ENCODE results near the gene IL11RA.
A peak's percentile ranks its signal among the peaks of the same experiment; 100 is the strongest.
"Not testable (repeated sequence)": the region's sequence is repeated elsewhere in the genome, so short reads cannot be mapped to it uniquely, and the experiment has no call there.

IL11RA gene

DNA sequence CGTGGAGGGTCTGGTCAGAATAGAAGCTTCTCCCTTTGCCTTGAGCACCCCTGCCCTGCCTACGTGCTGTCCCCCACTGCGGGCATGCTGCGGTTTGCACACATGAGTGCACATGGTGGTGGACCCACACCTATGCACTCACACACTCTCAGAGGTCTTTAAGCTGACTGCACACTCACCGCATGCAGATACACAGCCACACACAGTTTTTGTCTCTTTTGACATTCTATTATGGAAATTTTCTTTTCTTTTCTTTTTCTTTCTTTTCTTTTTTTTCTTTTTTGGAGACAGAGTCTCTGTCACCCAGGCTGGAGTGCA lies 22.5 kb upstream of the IL11RA start:
- DNase-seq (ENCODE audit: low read depth), result no peak

DNA sequence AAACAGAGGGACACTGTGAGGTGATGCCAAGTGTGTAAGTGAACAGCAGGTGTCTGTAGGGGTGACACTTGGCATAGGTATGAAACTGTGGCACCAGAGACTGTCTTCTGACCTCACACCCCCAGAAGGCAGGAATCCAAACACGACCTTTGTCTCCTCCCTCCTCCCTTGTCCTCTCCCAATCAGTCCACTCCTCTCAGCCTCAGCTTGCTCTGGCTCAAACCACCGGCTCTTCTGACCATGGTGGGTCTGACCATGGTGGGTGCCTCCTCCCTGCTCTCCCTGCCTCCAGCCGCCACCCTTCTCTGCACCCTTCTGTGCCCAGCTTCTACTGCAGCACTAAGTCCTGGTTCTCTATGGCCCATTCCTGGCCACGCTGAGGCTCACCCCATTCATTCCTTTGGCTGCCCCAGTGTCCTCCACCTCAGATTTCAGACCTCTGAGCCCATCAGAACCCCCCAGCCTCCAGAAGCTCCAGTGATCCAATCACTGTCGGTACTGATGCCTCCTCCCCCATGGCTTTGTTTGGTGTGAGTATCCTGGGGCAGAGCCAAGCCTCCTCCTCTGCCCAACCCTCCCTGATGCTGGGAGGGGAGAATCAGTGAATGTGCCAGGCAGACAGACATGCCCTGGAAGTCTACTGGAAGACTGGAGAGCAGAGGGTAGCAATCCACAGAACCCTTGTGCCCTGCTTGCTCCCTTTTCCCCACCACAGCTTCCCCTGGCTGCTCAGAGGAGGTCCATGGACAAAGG lies 21.4 kb upstream of the IL11RA start:
- DNase-seq (ENCODE audit: low read depth), result no peak

DNA sequence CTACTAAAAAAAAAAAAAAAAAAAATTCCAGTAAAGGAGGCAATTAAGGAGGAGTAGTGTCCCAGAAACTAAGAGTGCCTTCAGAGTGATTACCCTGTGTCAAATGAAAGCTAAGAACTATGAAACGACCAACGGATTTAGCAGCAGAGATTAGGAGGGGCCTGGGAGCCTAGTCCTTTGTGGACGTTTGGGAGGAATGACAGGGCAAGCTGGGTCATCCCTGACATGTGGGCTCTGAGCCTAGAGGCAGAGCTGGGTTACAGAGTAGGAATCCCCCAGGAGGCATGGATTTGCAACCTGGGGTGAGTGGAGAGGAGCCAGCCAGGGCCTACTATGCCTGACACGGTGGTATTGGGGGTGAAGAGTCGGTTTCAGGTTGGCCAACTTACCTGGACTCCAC lies 18.8 kb upstream of the IL11RA start:
- DNase-seq (ENCODE audit: low read depth), result no peak

DNA sequence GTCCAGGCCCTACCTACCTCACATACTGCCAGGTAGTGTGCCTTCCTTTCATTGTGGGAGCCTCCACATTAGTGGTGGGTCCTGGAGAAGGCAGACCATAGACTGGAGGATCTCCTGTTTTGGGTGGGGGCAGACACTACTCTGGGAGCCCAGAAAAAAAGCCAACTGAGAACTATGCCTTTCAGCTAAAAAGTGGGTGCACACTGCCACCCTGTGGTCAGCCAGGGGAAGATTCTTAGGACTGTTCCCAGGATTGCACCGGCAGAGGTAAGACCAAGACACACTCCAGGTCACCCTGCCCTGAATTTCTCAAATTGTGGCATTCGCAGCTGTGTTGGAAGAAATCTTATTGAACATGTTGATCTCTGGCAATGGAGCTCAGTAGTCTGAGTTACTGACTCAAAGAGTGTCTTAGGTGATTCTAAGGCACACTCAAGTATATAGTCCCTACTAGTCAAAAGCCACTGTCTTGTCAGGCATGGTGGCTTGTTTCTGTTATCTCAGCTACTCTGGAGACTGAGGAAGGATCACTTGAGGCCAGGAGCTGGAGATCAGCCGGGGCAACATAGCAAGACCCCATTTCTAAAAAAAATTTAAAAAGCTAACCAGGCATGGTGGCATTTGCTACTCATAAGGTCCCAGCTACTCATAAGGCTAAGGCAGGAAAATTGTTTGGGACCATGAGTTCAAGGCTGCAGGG lies 18.0 kb upstream of the IL11RA start:
- peak; percentile 61 for DNase-seq (ENCODE audit: low read depth)

DNA sequence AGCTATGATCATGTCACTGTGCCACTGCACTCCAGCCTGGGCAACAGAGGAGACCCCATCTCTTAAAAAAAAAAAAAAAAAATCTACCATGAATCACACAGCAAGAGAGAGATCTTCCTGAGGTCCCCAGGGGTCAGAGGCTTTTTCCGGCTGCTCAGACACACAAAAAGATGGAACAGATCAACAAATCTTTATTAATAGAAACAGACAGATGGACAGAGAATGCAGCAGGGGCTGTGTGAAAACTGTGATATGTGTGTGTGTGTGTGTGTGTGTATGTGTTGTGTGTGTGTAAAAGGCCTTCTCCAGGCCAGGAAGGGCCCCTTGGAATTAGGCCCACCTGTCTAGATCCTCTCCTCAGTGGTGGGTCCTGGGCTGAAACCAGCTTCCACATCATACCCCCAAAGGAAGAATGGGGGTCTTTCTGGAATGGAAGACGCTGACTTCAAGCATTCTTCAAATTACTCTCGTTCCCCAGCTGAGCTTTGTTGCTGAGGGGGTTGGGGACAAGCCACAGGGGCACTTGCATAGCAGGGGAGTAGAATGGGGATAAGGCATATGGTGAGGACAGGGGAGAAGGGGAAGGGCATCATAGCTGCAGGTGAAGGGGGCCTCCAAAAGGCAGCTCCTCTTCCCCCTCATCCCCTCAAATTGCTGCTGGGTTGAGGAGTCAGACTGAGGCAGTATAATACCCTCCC lies 17.3 kb upstream of the IL11RA start:
- DNase-seq (ENCODE audit: low read depth), result no peak

DNA sequence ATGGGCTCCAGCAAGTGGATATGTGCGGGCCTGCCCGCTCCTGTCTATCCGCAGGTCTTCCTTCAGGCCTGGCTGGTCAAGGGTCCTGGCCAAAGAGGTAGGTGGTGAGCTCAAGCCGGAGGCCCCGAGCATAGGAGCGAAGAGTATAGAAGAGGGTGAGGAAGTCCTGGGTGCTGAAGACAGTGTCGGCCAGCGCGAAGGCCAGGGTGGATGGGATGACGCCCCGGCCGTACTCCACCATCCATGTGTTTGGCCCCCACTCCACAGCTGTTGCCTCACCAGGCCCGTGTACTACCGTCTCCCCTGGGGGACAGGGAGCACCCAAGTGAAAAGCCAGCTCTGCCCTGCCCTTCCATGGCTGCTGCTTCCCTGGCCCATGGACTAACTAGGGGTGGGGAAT lies 16.4 kb upstream of the IL11RA start:
- DNase-seq (ENCODE audit: low read depth), result no peak

DNA sequence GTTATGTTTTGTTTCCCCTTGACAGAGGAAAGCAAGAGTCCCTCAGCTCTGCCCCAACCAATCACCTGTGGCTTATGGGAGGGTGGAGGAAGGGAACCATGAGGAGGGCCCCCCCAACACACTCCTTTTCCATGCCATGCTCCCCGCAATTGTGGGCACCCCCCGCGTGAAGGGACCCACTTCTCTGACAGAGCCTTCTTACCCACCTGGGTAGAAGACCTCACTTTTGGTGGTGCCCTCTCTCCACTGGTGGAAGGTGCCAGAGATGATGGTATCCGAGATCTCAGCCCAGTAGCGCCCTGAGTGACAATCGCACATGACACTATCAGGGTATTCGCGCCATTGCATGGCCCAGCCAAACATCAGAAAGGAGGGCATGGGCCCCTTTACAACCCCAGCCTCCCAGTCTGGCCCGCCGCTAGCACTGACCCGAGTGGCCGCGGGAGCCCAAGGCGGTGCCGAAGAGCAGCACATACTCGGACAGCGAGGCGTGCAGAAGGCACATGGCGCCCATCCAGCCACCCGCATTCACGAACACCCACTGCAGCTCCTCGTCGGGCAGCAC lies 15.1 kb upstream of the IL11RA start:
- no peak for DNase-seq (ENCODE audit: low read depth)

DNA sequence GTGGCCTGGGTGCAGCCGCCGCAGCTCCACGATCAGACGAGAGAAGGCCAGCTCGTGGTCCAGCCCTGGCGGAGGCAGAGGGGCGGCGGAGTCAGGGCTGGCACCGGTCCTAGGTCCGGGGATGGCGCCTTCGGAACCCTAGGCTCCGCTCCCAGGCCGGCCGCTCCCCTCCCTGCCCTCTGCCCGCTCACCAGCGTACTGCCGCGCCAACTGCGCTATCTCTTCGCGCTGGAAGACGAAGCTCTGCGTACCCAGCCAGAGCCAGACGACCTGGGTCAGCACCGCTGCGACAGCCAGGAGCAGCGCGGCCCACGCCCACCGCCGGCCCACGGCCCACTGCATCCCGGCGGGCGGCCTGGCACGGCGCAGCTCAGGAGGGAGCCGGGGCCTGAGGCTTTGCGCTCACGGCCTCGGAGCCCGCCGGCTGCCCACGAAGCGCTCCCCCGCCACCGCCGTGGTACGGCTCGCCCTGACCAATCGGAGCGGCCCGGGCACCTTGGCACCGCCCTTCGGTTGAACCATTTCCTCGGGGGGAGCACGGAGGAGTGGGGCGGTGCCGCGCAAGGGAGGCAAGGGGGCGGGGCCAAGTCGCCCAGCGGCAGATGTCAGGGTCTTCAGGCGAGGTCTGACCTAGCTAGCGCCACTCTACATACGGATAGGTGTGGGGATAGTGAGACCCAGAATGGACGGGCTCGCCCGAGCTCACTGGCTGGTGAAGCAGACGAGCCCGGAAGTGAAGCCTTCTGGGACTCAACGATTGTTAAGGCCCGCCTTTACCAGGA lies 14.4 kb upstream of the IL11RA start, which contains the start of gene SIGMAR1:
SIGMAR1 (minus strand) TSS at position 432 of the 782 bp plus-strand sequence; CDS start at position 342, 90 bp downstream.
- DNase-seq (ENCODE audit: low read depth), result peak; percentile 91

DNA sequence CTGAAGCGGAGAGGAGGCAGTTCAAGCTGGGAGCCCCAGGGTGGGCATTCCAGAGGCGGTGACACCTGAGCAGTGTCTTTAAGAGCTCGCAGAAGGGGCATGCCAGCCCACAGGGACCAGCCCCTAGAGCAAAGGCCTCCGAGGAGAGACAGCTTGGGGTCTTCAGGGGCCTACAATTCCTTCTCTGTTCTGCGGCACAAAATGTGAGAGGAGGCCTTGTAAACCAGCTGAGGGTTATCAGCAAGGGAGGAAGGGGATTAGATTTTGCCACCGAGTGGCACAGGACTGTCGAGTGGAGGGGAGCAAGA lies 13.9 kb upstream of the IL11RA start:
- no peak for DNase-seq (ENCODE audit: low read depth)

DNA sequence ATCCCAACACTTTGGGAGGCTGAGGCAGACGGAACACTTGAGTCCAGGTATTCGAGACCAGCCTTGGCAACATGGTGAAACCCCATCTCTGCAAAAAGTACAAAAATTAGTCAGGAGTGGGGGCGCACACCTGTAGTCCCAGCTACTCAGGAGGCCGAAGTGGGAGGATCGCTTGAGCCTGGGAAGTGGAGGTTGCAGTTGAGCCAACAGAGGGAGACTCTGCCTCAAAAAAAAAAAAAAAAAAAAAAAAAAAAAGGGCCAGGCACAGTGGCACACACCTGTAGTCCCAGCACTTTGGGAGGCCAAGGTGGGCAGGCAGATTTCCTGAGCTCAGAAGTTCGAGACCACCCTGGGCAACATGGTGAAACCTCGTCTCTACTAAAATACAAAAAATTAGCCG lies 12.7 kb upstream of the IL11RA start:
- DNase-seq (ENCODE audit: low read depth), result not testable (repeated sequence)

DNA sequence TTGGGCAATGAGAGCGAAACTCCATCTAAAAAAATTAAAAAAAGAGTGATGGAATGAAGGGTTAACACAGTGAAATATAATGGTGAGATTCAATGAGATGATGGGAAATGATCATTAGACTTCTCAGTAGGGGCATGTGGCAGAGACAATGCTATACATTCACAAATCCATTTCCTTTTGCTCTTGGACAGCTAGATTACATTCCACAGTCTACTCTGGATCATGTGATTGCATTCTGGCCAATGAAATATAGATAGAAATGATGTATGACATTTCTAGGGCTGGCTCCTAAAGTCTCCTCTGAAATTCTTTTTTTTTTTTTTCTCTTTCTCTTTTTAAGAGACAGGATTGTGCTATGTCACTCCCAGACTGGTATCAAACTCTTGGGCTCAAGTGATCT lies 9.3 kb upstream of the IL11RA start:
- no peak for DNase-seq (ENCODE audit: low read depth)

DNA sequence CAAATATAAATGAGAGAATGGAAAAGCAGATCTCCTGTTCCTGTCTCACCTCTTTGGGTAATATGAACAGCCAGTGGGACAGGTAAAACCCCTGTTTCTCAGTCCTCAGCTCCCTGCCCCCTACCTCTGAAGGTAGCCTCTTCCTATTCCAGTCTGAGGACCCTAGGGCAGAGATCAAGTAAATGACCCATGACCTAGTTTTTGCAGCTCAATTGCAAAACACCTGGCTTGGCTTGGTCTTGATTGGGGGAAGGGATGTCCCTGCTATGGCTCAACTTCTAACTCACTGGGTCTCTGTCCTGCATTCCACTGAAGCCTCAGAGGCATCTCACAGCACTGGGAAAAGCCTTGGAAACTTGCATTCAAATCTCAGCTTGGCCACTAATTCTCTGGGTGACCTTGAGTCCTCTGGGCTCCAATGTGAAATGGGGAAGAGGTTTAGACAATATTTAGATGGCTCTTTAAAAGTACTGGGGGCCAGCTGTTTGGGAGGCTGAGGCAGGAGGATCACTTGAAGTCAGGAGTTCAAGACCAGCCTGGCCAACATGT lies 7.1 kb upstream of the IL11RA start:
- no peak for DNase-seq (ENCODE audit: low read depth)

DNA sequence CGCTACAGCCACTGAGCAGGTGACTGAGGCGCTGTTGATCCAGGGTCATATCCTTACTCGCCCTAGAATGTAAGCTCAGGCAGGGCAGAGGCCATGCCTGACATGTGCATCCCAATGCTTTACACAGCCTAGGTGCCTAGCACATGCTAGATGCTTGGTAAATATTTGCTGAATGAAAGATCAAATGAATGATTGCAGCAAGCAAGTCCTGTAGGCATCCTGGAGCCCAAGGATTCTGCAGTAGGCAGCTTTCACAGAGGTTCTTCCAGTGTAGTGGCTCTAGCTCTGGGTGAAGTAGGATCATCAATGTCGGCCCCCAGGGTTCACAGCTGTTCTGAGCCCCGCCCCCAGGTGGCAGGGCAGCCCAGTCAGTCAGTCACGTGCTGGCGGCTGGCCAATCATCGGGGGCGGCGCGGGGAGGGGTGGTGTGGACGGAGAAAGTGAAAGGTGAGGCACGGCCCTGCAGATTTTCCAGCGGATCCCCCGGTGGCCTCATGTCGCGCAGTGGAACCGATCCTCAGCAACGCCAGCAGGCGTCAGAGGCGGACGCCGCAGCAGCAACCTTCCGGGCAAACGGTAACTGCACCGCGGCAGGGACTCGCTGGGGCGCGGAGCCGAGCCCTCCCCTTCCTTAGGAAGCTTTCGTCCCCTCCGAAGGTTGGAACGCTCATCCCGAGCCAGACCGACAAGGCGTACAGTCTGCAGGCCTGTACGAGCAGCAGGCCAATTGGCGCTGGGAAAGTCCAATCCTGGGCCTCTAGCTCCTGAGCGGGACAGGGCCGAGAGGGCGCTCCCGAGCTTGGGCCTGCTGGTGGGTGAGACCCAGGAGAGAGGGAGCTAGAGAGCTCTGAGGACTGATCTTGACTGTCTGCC lies 5.5 kb upstream of the IL11RA start, which contains the start of gene GALT:
GALT (plus strand) TSS at position 465 of the 873 bp plus-strand sequence; CDS start at position 495, 30 bp downstream.
- peak; percentile 94 for DNase-seq (ENCODE audit: low read depth)

DNA sequence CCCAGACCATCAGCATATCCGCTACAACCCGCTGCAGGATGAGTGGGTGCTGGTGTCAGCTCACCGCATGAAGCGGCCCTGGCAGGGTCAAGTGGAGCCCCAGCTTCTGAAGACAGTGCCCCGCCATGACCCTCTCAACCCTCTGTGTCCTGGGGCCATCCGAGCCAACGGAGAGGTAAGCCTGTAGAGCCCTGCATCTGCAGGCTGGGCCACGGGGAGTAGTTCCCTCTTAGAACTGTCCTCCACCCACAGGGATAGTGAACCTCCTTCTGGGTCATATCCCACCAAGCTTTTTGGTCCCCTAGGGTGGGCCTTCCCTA lies 4.9 kb upstream of the IL11RA start:
- DNase-seq (ENCODE audit: low read depth), result no peak

DNA sequence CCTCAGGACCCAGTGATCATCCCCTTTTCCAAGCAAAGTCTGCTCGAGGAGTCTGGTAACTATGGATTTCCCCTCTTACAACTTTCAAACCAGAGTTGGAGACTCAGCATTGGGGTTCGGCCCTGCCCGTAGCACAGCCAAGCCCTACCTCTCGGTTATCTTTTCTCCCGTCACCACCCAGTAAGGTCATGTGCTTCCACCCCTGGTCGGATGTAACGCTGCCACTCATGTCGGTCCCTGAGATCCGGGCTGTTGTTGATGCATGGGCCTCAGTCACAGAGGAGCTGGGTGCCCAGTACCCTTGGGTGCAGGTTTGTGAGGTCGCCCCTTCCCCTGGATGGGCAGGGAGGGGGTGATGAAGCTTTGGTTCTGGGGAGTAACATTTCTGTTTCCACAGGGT lies 4.3 kb upstream of the IL11RA start:
- DNase-seq (ENCODE audit: low read depth), result no peak

DNA sequence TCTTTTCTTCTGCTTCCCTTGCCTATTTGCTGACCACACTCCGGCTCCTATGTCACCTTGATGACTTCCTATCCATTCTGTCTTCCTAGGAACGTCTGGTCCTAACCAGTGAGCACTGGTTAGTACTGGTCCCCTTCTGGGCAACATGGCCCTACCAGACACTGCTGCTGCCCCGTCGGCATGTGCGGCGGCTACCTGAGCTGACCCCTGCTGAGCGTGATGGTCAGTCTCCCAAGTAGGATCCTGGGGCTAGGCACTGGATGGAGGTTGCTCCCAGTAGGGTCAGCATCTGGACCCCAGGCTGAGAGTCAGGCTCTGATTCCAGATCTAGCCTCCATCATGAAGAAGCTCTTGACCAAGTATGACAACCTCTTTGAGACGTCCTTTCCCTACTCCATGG lies 3.3 kb upstream of the IL11RA start:
- DNase-seq (ENCODE audit: low read depth), result no peak

DNA sequence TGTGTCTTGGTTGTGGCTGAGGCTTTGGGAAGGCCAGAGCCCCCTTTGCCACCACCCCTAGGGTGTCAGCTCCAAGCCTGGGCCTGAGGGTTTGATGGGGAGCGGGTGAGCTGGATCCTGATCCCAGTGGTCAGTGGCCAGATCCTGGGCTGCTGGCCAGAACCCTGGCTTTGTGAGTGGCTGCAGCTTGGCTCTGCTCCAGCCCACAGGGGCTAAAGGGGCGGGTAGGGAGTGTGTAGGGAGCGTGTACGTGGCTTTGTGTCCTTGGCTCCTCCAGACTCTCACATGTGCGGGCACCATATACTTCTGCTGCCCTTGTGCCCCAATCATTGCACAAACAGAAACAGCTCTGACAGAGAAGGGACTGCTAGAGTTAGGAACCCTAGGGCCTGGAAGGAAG lies 1.2 kb upstream of the IL11RA start:
- no peak for DNase-seq (ENCODE audit: low read depth)

DNA sequence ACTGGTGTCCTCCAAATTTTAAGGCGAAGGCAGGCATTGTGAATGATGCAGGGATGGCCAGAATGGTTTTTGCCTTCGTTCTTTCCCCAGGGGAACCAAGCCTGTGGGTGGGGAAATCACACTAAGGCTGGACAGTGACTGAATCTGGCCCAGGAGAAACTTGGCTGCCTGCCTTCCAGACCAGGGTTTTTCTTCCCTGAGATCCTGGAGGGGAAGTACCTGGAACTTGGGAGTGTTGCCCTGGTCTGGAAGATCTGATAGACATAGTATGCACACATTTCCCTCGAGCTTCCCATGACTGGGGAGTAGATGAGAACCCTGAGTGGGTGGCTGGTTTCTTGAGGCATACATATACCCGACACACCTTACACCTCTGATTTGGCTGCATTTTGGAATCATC lies 664 bp upstream of the IL11RA start:
- DNase-seq (ENCODE audit: low read depth), result no peak

DNA sequence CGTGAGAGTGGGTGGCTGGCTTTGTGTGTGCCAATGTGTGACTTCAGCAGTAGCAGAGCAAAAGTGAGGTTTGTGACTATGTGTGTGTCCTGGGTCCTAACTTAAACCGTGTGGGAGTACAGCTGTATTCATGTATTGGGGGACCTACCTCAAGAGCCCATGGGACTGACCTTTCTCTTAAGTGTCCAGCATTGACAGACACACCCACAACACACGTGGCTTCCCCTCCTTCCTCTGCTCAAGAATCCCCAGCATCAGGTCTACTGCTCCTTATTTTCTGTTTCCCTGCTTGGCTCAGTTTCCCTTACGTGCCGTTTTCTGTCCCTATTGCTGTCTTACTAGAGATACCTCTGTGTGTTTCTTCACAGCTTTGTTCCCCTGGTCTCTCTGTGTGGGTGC lies 616 bp downstream of the IL11RA start:
- DNase-seq (ENCODE audit: low read depth), result no peak

DNA sequence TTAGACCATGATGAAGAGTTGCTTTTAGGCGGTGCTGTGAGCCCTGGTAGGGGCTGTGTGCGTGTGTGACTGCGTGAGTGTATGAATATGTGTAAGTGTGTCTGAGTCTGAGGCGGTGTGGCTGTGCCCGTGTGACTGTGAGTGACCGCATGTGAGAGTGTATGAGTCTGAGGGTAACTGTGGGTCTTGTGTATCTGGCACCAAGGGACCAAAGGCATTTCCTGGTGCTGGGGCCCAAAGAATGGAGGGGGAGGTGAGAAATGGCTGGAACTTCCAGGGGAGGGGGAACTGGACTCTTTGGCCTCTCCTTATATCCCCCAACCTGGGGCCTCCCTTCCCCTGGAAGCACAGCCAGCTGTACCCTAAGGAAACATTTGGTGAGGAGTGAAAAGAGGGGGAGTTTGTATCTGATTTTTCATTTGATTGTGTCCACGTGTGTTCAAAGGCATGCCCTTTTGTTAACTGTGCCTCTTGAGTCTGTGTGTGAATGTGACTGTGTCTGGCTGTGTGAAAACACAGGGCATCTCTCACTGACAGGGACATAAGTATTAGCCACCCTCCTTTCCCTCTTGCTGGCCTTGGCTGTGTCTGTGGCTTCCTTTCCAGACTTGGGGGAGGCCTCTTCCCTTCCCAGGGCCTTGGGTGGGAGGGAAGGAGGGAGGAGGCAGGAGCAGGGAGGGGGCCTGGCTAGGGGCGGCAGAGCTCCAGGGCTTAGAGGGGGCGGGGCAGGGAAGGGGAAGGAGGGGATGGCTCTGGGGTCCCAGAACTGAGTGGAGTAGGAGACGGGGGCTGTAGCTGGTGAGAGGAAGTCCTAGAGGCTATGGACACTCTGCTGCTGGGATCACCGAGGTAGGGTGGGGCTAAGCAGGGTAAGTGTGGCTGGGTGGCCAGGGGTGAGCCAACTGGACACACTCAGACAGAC lies 1.4 kb downstream of the IL11RA start:
- DNase-seq (ENCODE audit: low read depth), result no peak

Measured in stimulated activated CD4-positive, alpha-beta T cell treated with anti-CD3 and anti-CD28 coated beads, Interleukin-2, amount 100 ng/mL, for 4 hours (primary cell).